ENCODE measurements around the gene ECM2.

The ECM2 gene

GRCh38 chr9:92500725-92501124, 35.1 kb downstream of the ECM2 start:
- no peak for DNase-seq (ENCODE audit: low read depth in 2 of 2)

GRCh38 chr9:92499701-92500100, 36.1 kb downstream of the ECM2 start:
- no peak for DNase-seq (ENCODE audit: low read depth in 2 of 2)

GRCh38 chr9:92496396-92497176, 39.2 kb downstream of the ECM2 start:
- no peak for DNase-seq (ENCODE audit: low read depth in 2 of 2)

GRCh38 chr9:92494856-92495255, 40.9 kb downstream of the ECM2 start:
- DNase-seq (ENCODE audit: low read depth in 2 of 2), result no peak

GRCh38 chr9:92493749-92494387, 41.9 kb downstream of the ECM2 start:
- no peak for DNase-seq (ENCODE audit: low read depth in 2 of 2)

GRCh38 chr9:92492781-92493401, 42.9 kb downstream of the ECM2 start:
- DNase-seq (ENCODE audit: low read depth in 2 of 2), result no peak

GRCh38 chr9:92488681-92489550, 46.9 kb downstream of the ECM2 start:
- no peak for DNase-seq (ENCODE audit: low read depth in 2 of 2)

GRCh38 chr9:92486371-92486770, 49.4 kb downstream of the ECM2 start:
- no peak for DNase-seq (ENCODE audit: low read depth in 2 of 2)

- DNase-seq (ENCODE audit: low read depth in 2 of 2), result no peak
Observed at GRCh38 chr9:92484563-92484962, 51.2 kb downstream of the ECM2 start.

- DNase-seq (ENCODE audit: low read depth in 2 of 2), result no peak
Observed at GRCh38 chr9:92483627-92484545, 51.9 kb downstream of the ECM2 start.

GRCh38 chr9:92482805-92483204, 53.0 kb downstream of the ECM2 start:
- no peak for DNase-seq (ENCODE audit: low read depth in 2 of 2)

- no peak for DNase-seq (ENCODE audit: low read depth in 2 of 2)
Observed at GRCh38 chr9:92482329-92482728, 53.5 kb downstream of the ECM2 start, which contains the start of gene ASPN. TSS of gene ASPN (minus strand) at chr9:92482506.

- DNase-seq (ENCODE audit: low read depth in 2 of 2), result no peak
Observed at GRCh38 chr9:92480986-92481633, 54.7 kb downstream of the ECM2 start.

- no peak for DNase-seq (ENCODE audit: low read depth in 2 of 2)
Observed at GRCh38 chr9:92480291-92480771, 55.5 kb downstream of the ECM2 start.

- no peak for DNase-seq (ENCODE audit: low read depth in 2 of 2)
Observed at GRCh38 chr9:92479346-92479745, 56.4 kb downstream of the ECM2 start.

GRCh38 chr9:92478783-92479182, 57.0 kb downstream of the ECM2 start:
- no peak for DNase-seq (ENCODE audit: low read depth in 2 of 2)

- no peak for DNase-seq (ENCODE audit: low read depth in 2 of 2)
Observed at GRCh38 chr9:92476962-92477361, 58.8 kb downstream of the ECM2 start.

GRCh38 chr9:92474587-92474986, 61.2 kb downstream of the ECM2 start:
- DNase-seq (ENCODE audit: low read depth in 2 of 2), result no peak

- no peak for DNase-seq (ENCODE audit: low read depth in 2 of 2)
Observed at GRCh38 chr9:92468206-92468605, 67.6 kb downstream of the ECM2 start.

GRCh38 chr9:92467511-92467910, 68.3 kb downstream of the ECM2 start:
- DNase-seq (ENCODE audit: low read depth in 2 of 2), result no peak
